GM18498 (cell line): ENCODE data around the gene ANK3.

Experiments
- ATAC-seq: cut with Tn5 transposase; IDR thresholded peaks from one replicate; pipeline ENCODE4 v1.9.1; 2021; ENCODE audit warnings: mild to moderate bottlenecking, moderate library complexity; ENCODE audit not compliant: unreplicated experiment

ANK3 gene

GRCh38 chr10:60348982-60349381 lies 40.7 kb downstream of the ANK3 start:
- ATAC-seq, result no peak

DNA sequence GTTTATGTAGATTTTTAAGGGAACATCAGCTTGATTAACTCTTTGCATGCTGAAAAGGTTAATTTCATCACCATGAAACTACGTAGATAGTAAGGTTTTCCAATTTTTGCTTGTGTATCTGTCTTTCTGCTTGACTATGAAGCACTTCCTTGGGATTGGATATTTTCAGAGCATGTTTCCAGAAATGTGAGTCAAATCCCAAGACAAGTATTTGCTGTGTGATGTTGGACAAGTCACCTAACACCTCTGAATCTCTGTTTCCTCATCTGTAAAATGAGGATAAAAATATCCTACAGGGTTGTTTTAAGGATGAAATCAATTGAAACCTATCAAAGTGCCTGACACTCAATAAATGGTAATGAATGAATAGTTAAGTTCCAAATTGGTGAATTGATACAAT lies 42.4 kb downstream of the ANK3 start:
- ATAC-seq, result no peak

DNA sequence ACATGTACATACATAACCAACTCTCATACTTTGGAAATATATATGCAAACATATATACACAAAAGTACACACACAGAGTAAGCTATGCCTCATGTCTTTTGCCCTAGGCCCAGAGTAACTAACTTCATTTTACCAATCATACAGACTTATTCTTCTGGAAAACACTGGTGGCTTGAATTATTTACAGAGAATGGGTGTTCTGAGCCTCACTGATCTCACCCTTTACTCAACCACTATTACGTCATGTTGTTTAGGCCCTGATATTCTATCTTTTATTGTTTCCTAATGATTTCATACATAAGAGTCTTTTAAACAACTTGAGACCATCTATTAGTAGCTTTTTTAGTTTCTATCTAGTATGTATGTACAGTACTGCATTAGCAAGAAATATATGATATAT lies 43.0 kb downstream of the ANK3 start:
- ATAC-seq, result no peak

GRCh38 chr10:60343254-60343653 lies 46.4 kb downstream of the ANK3 start:
- ATAC-seq, result no peak

GRCh38 chr10:60341969-60342368 lies 47.7 kb downstream of the ANK3 start:
- no peak for ATAC-seq

DNA sequence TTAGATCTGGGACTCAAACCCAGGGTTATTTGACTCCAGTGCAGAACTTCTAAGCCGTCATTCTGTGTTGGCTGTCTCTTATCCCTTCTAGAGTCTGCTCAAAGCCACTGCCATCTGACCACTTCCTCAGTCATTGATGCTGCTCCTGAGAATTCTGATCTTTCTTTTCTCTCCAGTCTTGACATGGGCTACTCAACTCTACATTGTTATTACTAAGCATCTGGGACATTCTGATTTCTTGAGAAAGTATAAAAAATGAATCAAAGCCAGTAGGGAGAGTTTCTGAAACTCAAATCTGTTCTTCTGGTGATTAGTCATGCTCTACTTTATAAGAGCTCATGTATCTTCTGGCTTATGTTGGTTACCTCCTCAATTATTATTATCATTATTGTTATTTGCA lies 48.7 kb downstream of the ANK3 start:
- no peak for ATAC-seq

- no peak for ATAC-seq
Measured at GRCh38 chr10:60339757-60340156, 49.9 kb downstream of the ANK3 start.

DNA sequence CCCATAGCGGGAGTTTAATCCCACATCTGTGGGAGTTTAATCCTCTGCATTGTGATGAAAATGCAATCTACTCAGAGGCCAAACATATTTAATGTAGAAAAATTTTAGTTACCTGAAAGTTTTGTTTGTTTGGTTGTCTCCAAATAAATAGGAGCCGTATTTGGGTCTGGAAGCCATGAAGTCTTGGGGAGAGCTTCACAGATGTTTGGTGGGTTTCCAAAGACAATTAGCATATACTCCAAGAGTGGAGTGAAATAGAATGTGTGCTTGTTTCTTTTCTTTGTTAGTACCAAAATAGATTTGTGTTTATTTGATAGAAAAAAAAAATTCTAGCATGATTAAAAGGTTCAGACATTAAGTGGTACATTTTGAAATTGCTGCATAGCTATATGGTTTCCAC lies 50.9 kb downstream of the ANK3 start:
- no peak for ATAC-seq

DNA sequence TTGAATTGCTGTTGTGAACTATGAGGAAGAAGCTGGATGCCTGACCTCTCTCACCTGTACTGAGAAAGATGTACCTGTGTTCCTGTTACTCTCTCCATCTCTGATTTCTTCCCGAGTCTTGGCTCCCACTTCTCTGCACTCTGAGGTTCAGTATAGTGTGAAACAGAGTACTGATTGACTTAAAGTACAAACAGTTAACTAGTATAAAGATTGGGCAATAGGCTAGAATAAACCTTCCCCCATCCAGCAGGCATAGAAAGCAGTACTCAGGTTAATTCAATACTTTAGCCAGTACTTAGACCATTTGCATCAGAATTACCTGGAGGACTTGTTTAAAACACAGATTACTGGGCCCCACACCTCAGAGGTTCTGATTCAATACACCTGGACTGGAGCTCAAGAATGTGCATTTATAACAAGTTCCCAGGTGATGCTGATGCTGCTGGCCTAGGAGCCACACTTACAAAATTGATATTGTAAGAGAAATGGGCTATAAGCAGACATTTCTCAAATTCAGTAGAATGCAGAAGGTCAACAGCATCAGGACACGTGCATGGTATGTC lies 51.6 kb downstream of the ANK3 start:
- ATAC-seq, result no peak

DNA sequence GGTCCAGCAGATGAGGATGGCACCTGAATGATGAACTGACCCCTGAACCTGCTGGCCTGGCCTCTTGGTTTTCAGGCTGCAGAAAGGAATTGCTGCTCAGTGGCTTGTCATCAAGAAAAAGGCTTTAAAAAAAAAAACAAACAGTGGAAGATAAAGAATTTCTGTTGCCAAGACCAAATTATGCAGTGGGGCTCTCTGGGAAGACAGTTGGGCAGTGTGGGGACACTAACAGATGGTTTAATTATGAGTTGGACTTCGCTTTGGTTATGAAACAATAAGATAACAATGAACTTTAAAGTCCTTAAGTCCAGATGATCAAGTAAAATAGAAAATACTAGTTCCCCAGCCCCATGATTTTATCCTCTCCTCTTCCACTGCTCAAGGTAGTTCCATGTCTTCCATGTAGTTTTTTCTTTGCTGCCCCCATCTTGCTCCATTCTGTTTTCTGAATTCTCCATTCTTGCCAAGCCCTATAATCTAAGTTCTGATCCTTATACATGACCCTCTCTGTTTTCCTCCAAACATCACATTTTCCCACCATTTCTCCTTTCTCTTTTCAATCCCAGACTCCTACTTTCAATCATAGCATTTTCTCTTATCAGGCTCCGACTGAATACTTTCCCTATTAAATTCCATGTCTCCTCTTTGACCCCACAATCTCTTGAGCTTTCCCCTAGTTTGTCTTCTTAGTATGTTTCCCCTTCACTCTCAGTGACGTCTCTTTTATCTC lies 52.6 kb downstream of the ANK3 start:
- no peak for ATAC-seq

DNA sequence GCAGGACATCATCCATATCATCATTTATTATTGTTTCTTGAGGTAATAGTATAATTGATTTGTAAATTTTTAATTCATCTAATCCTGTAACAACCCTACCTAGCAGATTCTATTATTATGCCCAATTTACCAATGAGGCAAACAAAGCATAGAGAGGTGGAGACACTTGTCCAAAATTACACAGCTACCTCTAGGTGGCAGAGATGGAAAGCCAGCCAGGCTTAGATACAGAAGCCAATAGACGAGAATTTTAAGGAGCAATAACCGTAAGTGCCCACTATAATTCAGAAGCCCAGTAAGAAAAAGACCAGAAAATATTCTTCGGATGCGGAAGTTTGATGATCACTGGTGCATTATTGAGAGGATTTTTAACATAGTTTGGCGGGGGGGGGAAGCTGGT lies 54.0 kb downstream of the ANK3 start:
- ATAC-seq, result no peak

DNA sequence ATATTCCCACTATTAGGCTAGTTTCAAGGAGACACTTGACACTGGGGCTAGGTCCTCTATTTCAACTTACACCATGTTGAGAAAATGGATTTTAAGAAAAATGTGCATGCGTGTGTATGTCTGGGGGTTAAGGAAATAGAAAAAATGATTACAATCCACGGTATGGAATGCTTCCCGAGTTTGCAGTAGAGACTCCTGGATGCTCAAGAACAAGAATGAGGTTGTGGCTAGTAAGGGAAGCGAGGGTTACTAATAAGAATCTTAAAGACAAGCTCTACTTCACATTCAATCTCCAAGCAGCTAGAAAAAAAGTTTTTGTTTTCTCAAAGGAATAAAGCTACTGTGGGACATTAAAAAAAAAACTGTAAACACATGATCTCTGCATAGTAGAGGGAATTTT lies 54.7 kb downstream of the ANK3 start:
- ATAC-seq, result no peak

DNA sequence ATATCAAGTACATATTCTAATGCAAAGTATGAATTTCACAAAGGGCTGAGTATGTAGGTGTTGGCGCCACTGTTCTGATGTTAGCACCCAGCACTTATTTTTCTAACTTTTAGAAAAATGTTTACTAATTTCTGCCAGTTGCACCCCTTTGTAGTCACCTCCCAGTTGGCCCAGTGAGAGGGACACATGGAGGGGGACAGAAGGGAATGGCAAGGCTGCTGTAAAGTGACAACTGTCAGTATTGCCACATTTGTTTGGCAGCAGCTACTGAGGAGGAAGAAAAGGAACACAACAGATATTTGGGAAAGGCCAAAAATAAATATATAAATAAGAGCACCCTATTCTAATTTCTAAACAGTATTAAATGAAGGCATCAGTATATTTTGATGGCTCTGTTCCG lies 57.3 kb downstream of the ANK3 start:
- ATAC-seq, result no peak

GRCh38 chr10:60331886-60332285 lies 57.8 kb downstream of the ANK3 start:
- ATAC-seq, result no peak

DNA sequence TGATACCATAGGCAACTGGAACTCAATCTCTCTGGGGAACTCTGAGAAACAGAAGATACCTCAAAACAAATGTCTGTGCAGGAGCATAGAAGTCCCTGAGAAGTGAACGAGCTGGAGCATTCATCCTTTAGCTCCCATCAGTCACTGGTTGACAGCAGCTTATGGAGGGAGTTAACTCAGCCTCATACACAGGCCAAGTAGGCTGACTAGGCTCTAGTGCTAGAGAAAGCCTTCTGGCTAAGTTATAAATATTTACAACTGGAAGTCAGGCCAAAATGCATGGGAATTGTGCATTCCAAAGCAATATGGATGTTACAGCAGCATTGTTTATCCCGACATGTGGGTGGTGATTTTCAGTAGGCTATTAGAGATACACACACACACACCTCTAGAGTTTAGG lies 66.5 kb downstream of the ANK3 start:
- ATAC-seq, result no peak

DNA sequence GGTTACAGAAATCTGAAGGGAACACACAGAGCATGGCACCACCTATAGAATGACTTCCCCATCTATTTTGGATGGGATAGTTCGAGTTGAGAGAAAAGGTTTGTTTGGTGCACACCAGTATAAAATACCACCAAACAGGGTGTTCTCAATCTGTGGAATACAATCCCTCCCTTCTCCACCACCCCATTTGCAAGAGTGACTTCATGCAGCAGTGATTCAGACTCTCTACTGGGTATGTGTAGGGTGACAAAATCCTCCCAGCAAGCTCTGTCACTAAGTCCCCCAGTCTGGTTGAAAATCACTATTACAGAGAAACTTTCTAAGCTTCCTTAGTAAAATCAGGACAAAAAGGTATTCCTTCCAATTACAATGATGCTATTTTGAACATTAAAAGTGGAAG lies 69.0 kb downstream of the ANK3 start:
- ATAC-seq, result no peak

- ATAC-seq, result no peak
Measured at GRCh38 chr10:60316029-60316428, 73.6 kb downstream of the ANK3 start.

- ATAC-seq, result no peak
Measured at GRCh38 chr10:60315311-60315710, 74.4 kb downstream of the ANK3 start.

DNA sequence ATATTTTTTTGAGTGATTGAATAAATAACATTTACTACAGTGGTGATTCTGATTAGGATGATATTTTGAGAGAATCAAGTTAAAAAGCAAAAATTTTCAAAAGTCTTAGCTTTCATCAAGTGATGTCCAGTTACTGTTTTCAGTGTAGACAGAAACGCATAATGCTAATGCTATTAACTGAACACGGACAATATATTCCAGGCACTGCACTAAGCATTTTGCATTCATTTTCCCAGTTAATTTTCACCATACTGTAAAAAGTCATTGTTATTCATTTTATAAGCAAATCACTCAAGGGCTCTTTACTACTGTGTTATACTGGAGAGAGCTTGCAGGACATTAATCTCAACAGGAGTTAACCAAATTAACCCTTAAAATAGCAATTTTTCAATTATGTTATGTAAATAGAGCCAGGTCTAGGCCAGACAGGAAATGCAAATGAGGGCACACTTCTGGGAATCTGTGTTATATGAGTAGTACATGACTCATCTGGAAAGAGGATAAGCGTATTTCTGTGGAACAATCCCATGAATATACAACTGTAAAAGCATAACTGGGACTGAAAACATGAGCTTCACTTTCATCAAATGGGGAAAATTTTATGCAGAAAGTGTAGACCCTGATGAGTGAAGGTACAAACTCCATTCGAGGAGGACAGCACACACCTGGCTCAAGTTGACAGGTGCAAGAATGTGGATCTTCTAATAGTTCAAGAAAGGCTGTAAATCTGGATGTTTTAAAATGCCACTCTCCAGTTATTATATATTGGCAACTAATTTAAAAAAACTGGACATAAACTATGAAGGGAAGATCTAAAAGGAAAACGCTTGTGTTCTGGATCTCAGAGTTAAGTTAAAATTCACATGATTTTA lies 75.4 kb downstream of the ANK3 start:
- ATAC-seq, result no peak

DNA sequence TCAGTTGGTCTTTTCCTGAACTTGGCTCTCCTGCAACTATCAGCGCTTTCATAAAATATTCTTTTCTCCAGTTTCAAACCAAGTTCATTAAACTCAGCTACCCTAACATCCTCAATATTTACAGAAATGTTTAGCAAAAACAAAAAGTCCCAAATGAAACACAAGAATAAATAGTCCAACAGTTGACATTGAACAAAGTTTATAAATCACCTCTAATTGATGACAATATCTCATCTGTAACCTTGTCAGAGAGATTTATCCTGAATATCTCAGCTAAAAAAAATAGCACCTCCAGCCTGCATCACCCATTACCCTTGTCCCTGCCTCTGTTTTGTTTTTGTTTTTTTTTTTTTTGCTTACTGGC lies 76.1 kb downstream of the ANK3 start:
- no peak for ATAC-seq

DNA sequence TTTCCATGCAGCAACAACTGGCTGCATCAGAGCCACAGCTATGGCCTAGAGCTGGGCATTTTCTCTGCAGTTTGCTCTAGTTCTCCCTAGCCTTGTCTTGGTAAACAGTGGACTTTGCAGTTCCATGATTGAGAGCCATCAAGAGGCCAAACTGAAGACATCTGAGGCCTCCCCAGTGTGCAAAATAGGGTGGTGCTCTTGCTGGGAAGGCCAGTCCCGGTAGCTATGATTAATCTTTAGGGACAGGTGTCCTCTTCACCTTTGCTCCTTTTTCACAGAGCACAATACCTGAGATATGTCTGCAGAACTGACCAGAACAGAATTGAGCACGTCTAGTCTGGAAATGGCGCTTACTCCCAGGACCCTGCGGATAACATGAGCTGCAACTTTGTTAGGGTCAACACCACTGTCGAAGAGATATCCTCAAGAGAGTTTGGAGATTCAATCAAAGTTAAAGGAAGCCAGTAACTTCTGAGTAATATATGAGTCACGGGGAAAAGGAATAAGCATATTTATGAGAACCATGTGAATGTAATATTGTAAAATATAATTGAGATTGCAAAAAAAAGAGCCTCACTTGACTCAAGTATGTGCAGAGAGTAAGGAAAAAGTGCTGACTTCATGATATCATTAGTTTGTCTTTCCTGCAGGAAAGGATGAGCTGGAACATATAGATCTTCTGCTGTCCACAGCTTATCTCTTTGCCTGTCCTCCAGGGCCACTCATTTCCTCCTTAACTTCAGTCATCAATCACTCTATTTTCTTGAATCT lies 76.7 kb downstream of the ANK3 start:
- no peak for ATAC-seq
